Naive B cell (primary cell): ENCODE results near the gene PHACTR2. TPM values are rescaled to one million over a fixed set of nuclear protein-coding genes. Genes with fewer than 3 reads are reported as not detected.
"Not testable (repeated sequence)": the region's sequence is repeated elsewhere in the genome, so short reads cannot be mapped to it uniquely, and the experiment has no call there.

Experiments used
- ATAC-seq, 2 donors: fragments of 150-1000 bp; cut with Tn5 transposase; 2 replicates each; pipeline ENCODE4 v1.10.0; 2021; ENCODE audit warnings: low read depth in 2 of 2, mild to moderate bottlenecking in 2 of 2, moderate library complexity in 2 of 2
- DNase-seq: peaks from one replicate; pipeline ENCODE4 v3.0.0; 2022
- H3K27ac Mint-ChIP-seq, 6 donors: one replicate each; pipeline ENCODE4 v1.8.0; 2020 to 2022; ENCODE audit warnings: mild to moderate bottlenecking in 6 of 6, mixed read lengths in 6 of 6, moderate library complexity in 5 of 6, inconsistent platforms in 2 of 6
- H3K27me3 Mint-ChIP-seq, 3 donors: one replicate each; pipeline ENCODE4 v1.8.0; 2021 to 2022; ENCODE audit warnings: mixed read lengths in 3 of 3, mild to moderate bottlenecking in 1 of 3
- H3K36me3 Mint-ChIP-seq, 2 donors: one replicate each; pipeline ENCODE4 v1.8.0; 2020 to 2022; ENCODE audit warnings: mixed read lengths in 2 of 2, inconsistent platforms in 1 of 2, mild to moderate bottlenecking in 1 of 2
- H3K4me1 Mint-ChIP-seq, 3 donors: one replicate each; pipeline ENCODE4 v1.8.0; 2020 to 2022; ENCODE audit warnings: mixed read lengths in 3 of 3, inconsistent platforms in 1 of 3, mild to moderate bottlenecking in 1 of 3, moderate library complexity in 1 of 3
- H3K4me3 Mint-ChIP-seq, 8 donors: one replicate each; pipeline ENCODE4 v1.8.0; 2020 to 2022; ENCODE audit warnings: mild to moderate bottlenecking in 8 of 8, mixed read lengths in 8 of 8, moderate library complexity in 8 of 8, inconsistent platforms in 2 of 8
- H3K9me3 Mint-ChIP-seq, 7 donors: one replicate each; pipeline ENCODE4 v1.8.0; 2020 to 2022; ENCODE audit warnings: mixed read lengths in 7 of 7, mild to moderate bottlenecking in 5 of 7, inconsistent platforms in 2 of 7, moderate library complexity in 1 of 7
- polyA plus RNA-seq, 6 donors: library from polyadenylated mRNA; unstranded; fragments of 300-500 nt; fragmentation: Illumina TruSeq; gene quantifications; one replicate each; pipeline ENCODE4 v1.2.3, GENCODE V29; 2021; ENCODE audit warnings: low read depth in 6 of 6

PHACTR2 gene
- polyA plus RNA-seq, 6 donors from 2014 or later: 0.05 to 3.5 (median 1.5) TPM

DNA sequence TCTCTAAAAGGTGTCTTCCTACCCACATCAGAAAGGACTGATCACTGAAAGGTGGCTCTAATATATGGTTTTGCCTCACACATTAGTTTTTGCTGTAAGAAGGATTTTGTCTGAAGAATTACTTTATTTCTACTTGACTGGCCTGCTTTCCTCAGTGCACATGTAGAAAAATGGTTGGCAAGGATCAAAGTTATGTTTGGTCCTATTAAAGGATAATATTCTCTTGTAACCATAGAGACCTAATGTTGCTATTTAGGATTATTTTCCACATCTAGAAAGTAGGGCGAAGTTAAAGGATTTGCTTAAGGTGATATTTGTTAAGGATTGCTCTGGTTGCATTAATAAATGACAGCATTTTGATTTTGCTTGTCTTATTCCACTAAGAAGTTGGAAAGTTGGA lies 40.7 kb downstream of the PHACTR2 start:
- ATAC-seq: no peak
- Mint-ChIP-seq H3K36me3 (peaks cover 9 to 17% of the 10 kb centered on the region in 2 donors), H3K4me3 (no peak overlapping the region), H3K27ac (no peak overlapping the region), H3K9me3 (peaks cover 0 to 10% (median 3%) of the 10 kb centered on the region in 7 donors), H3K4me1 (peaks cover 0 to 4% (median 0%) of the 10 kb centered on the region in 3 donors), H3K27me3 (no peaks in the 10 kb centered on the region)
- no peak for DNase-seq

- Mint-ChIP-seq H3K27ac (peak overlapping the region in 1 of 6 donors; percentile 14), H3K27me3 (no peaks in the 10 kb centered on the region), H3K9me3 (peaks cover 0 to 23% (median 14%) of the 10 kb centered on the region in 7 donors), H3K36me3 (peaks cover 12 to 21% of the 10 kb centered on the region in 2 donors), H3K4me3 (no peak overlapping the region), H3K4me1 (peaks cover 3 to 5% (median 4%) of the 10 kb centered on the region in 3 donors)
- ATAC-seq (no peak), DNase-seq (no peak)
Observed at GRCh38 chr6:143721642-143722041, 43.9 kb downstream of the PHACTR2 start.

GRCh38 chr6:143724876-143725275 lies 47.1 kb downstream of the PHACTR2 start:
- Mint-ChIP-seq H3K9me3 (peaks cover 0 to 37% (median 14%) of the 10 kb centered on the region in 7 donors), H3K4me3 (no peak overlapping the region), H3K4me1 (peaks cover 0 to 8% (median 5%) of the 10 kb centered on the region in 3 donors), H3K27me3 (no peaks in the 10 kb centered on the region), H3K36me3 (peaks cover 12 to 17% of the 10 kb centered on the region in 2 donors), H3K27ac (peak overlapping the region in 1 of 6 donors; percentile 53)
- ATAC-seq: no peak
- DNase-seq: no peak

DNA sequence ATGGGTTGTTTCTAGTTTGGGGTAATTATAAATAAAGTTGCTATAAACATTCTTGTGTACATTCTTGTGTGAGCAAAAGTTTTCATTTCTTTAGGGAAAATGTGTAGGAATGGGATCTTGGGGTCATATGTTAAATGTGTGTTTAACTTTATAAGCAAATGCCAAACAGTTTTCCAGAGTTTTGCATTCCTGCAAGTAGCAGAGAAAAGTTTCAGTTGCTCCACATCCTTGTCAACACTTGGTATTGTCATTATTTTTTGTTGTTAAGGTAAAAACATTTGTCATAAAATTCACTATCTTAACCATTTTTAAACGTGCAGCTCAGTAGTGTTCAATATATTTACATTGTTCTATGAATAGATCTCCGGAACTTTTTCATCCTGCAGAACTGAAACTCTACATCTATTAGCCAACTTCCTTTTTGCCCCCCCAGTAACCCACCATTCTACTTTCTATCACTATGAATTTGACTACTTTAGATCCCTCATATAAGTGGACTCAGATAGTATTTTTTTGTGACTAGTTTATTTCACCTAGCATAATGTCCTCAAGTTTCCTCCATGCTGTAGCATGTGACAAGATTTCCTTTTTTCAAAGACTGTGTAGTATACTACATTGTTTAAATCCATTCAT lies 48.4 kb downstream of the PHACTR2 start:
- H3K4me3 Mint-ChIP-seq: no peak overlapping the region
- H3K9me3 Mint-ChIP-seq: peaks cover 0 to 37% (median 14%) of the 10 kb centered on the region in 7 donors
- H3K27ac Mint-ChIP-seq: peak overlapping the region in 1 of 6 donors; percentile 4
- H3K36me3 Mint-ChIP-seq: peaks cover 12% of the 10 kb centered on the region in 2 donors
- peaks cover 0 to 8% (median 5%) of the 10 kb centered on the region in 3 donors for H3K4me1 Mint-ChIP-seq
- no peaks in the 10 kb centered on the region for H3K27me3 Mint-ChIP-seq
- ATAC-seq: no peak
- DNase-seq: no peak

GRCh38 chr6:143727035-143727434 lies 49.3 kb downstream of the PHACTR2 start:
- Mint-ChIP-seq H3K27ac (no peak overlapping the region), H3K36me3 (peaks cover 12% of the 10 kb centered on the region in 2 donors), H3K4me3 (no peak overlapping the region), H3K4me1 (peaks cover 3 to 8% (median 5%) of the 10 kb centered on the region in 3 donors), H3K9me3 (peaks cover 0 to 37% (median 14%) of the 10 kb centered on the region in 7 donors), H3K27me3 (no peaks in the 10 kb centered on the region)
- no peak for DNase-seq
- no peak for ATAC-seq

GRCh38 chr6:143731789-143732188 lies 54.0 kb downstream of the PHACTR2 start:
- no peak for ATAC-seq
- Mint-ChIP-seq H3K4me3 (no peak overlapping the region), H3K27me3 (no peaks in the 10 kb centered on the region), H3K36me3 (no peaks in the 10 kb centered on the region), H3K9me3 (peaks cover 0 to 13% (median 0%) of the 10 kb centered on the region in 7 donors), H3K4me1 (peaks cover 0 to 6% (median 4%) of the 10 kb centered on the region in 3 donors), H3K27ac (no peak overlapping the region)
- no peak for DNase-seq

DNA sequence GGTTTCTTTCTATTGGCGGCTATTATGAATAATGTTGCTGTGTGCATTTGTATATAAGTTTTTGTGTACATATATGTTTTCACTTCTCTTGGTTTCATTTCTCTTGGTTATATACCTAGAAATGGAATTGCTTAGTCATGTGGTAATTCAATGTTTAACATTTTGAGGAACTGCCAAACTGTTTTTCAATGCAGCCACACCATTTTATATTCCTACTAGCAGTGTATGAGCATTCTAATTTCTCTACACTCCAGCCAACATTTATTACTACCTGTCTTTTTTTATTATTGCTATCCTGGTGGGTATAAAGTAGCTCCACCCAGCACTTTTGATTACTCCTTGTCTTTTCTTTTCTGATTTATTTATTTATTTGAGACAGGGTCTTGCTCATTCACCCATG lies 54.8 kb downstream of the PHACTR2 start:
- no peaks in the 10 kb centered on the region for H3K27me3 Mint-ChIP-seq
- no peak overlapping the region for H3K4me3 Mint-ChIP-seq
- H3K4me1 Mint-ChIP-seq: peaks cover 0 to 6% (median 0%) of the 10 kb centered on the region in 3 donors
- no peak overlapping the region for H3K27ac Mint-ChIP-seq
- peaks cover 0 to 8% (median 0%) of the 10 kb centered on the region in 7 donors for H3K9me3 Mint-ChIP-seq
- H3K36me3 Mint-ChIP-seq: no peaks in the 10 kb centered on the region
- no peak for DNase-seq
- ATAC-seq: no peak

DNA sequence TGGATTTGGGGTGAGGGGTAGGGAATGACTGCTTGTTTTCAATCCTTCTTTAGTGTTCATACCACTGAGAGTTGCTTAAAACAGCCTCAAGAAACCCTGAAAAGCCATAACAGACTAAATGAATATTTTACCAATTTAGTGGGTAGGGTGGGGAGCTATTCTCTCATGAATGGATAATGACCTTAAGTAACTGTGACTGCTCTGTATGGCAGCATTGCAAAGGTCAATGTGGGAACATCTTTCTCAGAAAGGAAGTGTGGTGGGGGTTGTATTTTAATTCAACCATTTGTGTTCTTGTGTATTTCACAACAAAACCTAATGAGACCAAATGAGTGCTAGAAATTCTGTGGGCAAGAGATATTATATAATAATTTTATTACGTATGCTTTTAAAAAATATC lies 55.7 kb downstream of the PHACTR2 start:
- H3K36me3 Mint-ChIP-seq: no peaks in the 10 kb centered on the region
- H3K27me3 Mint-ChIP-seq: no peaks in the 10 kb centered on the region
- H3K27ac Mint-ChIP-seq: no peak overlapping the region
- H3K4me3 Mint-ChIP-seq: no peak overlapping the region
- DNase-seq: no peak
- no peak for ATAC-seq
- peaks cover 0 to 6% (median 0%) of the 10 kb centered on the region in 3 donors for H3K4me1 Mint-ChIP-seq
- peaks cover 0 to 8% (median 0%) of the 10 kb centered on the region in 7 donors for H3K9me3 Mint-ChIP-seq

GRCh38 chr6:143734641-143735063 lies 56.9 kb downstream of the PHACTR2 start:
- no peaks in the 10 kb centered on the region for H3K36me3 Mint-ChIP-seq
- H3K27ac Mint-ChIP-seq: no peak overlapping the region
- ATAC-seq (no peak), DNase-seq (no peak)
- H3K4me1 Mint-ChIP-seq: peaks cover 0 to 6% (median 0%) of the 10 kb centered on the region in 3 donors
- no peak overlapping the region for H3K4me3 Mint-ChIP-seq
- H3K9me3 Mint-ChIP-seq: peaks cover 0 to 1% (median 0%) of the 10 kb centered on the region in 7 donors
- no peaks in the 10 kb centered on the region for H3K27me3 Mint-ChIP-seq

- H3K27ac Mint-ChIP-seq, H3K36me3 Mint-ChIP-seq, H3K9me3 Mint-ChIP-seq, DNase-seq, H3K4me1 Mint-ChIP-seq, ATAC-seq, H3K27me3 Mint-ChIP-seq, H3K4me3 Mint-ChIP-seq: not testable (repeated sequence)
Observed at GRCh38 chr6:143738072-143738690, 60.4 kb downstream of the PHACTR2 start.

GRCh38 chr6:143739341-143739851 lies 61.6 kb downstream of the PHACTR2 start:
- ATAC-seq: no peak
- no peak overlapping the region for H3K4me3 Mint-ChIP-seq
- H3K4me1 Mint-ChIP-seq: no peaks in the 10 kb centered on the region
- H3K27me3 Mint-ChIP-seq: no peaks in the 10 kb centered on the region
- H3K27ac Mint-ChIP-seq: no peak overlapping the region
- DNase-seq: no peak
- H3K36me3 Mint-ChIP-seq: no peaks in the 10 kb centered on the region
- H3K9me3 Mint-ChIP-seq: peaks cover 0 to 4% (median 0%) of the 10 kb centered on the region in 7 donors

DNA sequence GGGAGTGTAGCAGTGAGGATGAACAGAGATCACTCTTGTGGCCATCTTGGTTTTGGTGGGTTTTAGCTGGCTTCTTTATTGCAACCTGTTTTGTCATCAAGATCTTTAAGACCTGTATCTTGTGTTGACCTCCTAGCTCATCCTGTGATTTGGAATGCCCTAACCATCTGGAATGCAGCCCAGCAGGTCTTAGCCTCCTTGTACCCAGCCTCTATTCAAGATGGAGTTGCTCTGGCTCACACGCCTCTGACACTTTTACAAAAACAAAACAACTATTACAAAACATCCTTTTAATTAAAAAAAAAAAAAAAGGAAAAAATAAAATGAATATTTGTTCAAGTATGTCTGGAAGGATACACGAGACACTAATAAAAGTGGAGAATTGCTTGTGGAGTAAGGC lies 62.4 kb downstream of the PHACTR2 start:
- no peak for DNase-seq
- Mint-ChIP-seq H3K36me3 (no peaks in the 10 kb centered on the region), H3K27me3 (no peaks in the 10 kb centered on the region), H3K27ac (no peak overlapping the region), H3K9me3 (peaks cover 0 to 4% (median 0%) of the 10 kb centered on the region in 7 donors), H3K4me1 (no peaks in the 10 kb centered on the region), H3K4me3 (no peak overlapping the region)
- ATAC-seq: no peak

- Mint-ChIP-seq H3K4me1 (no peaks in the 10 kb centered on the region), H3K4me3 (no peak overlapping the region), H3K36me3 (no peaks in the 10 kb centered on the region), H3K9me3 (peaks cover 0 to 4% (median 0%) of the 10 kb centered on the region in 7 donors), H3K27me3 (no peaks in the 10 kb centered on the region), H3K27ac (no peak overlapping the region)
- DNase-seq: no peak
- no peak for ATAC-seq
Observed at GRCh38 chr6:143741480-143741879, 63.7 kb downstream of the PHACTR2 start.
